Panc1 (cell line): ENCODE measurements around the gene TACC2.

Source experiments
- POLR2AphosphoS5 ChIP-seq: IDR thresholded peaks from 2 replicates; pipeline ENCODE4 v1.6.1; 2012; ENCODE audit warnings: mild to moderate bottlenecking, low read depth, low read length, moderate library complexity
- SIN3A ChIP-seq: IDR thresholded peaks from 2 replicates; pipeline ENCODE4 v1.6.1; 2012; ENCODE audit warnings: low read depth, mild to moderate bottlenecking, low read length, moderate library complexity, borderline replicate concordance; ENCODE audit not compliant: insufficient read depth
- TCF7L2 ChIP-seq: IDR thresholded peaks from 2 replicates; pipeline ENCODE4 v1.6.1; 2011; ENCODE audit warnings: mild to moderate bottlenecking, low read depth, low read length, inconsistent platforms
- TF ChIP-seq, protein P1 (sequence below): fragments of 450-650 bp; IDR thresholded peaks from 2 replicates; pipeline ENCODE4 v1.5.1; 2017; ENCODE audit warnings: mild to moderate bottlenecking

DNA sequence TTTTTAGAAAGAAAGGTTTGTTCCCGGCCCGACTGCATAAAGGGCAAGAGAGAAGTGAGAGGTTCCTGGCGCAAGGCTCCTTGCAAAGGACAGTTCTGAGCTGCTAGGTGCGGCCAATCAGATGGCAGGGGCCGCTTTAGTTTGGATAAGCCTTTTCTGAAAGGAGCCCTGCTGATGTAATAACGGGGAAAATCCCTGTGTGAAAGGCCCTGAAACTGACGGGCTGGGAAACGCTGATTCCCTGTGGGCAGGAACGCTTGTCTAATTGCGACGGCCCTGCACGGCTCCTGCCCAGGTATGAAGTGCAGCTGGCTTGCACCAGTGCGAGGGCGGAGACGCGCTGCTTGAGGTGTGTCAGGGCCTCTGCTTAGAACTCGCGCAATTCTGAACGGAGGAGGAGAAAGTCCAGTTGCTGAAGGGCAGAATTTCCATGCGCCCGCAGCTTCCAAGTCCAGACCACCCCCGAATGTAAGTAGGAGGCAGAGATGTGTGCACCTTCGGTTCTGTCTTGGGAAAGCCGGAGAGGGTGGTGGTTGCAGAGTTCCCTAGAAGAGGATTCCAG, 30.5 kb downstream of the TACC2 start:
- TF ChIP-seq, protein P1, sequence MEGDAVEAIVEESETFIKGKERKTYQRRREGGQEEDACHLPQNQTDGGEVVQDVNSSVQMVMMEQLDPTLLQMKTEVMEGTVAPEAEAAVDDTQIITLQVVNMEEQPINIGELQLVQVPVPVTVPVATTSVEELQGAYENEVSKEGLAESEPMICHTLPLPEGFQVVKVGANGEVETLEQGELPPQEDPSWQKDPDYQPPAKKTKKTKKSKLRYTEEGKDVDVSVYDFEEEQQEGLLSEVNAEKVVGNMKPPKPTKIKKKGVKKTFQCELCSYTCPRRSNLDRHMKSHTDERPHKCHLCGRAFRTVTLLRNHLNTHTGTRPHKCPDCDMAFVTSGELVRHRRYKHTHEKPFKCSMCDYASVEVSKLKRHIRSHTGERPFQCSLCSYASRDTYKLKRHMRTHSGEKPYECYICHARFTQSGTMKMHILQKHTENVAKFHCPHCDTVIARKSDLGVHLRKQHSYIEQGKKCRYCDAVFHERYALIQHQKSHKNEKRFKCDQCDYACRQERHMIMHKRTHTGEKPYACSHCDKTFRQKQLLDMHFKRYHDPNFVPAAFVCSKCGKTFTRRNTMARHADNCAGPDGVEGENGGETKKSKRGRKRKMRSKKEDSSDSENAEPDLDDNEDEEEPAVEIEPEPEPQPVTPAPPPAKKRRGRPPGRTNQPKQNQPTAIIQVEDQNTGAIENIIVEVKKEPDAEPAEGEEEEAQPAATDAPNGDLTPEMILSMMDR = no peak
- TF ChIP-seq POLR2AphosphoS5 = no peak
- no peak for TF ChIP-seq TCF7L2
- TF ChIP-seq SIN3A = no peak
